CD4-positive, alpha-beta T cell treated with Interleukin-6 at 100 ng/mL for 8 hours (primary cell): ENCODE measurements around the gene RASL10B.
"Not testable (repeated sequence)": the region's sequence is repeated elsewhere in the genome, so short reads cannot be mapped to it uniquely, and the experiment has no call there.

Experiments
- DNase-seq: peaks from one replicate; pipeline ENCODE4 v3.0.0-alpha.2; 2020; ENCODE audit warnings: mixed read lengths, low spot score

The RASL10B gene, protein sequence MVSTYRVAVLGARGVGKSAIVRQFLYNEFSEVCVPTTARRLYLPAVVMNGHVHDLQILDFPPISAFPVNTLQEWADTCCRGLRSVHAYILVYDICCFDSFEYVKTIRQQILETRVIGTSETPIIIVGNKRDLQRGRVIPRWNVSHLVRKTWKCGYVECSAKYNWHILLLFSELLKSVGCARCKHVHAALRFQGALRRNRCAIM

DNA sequence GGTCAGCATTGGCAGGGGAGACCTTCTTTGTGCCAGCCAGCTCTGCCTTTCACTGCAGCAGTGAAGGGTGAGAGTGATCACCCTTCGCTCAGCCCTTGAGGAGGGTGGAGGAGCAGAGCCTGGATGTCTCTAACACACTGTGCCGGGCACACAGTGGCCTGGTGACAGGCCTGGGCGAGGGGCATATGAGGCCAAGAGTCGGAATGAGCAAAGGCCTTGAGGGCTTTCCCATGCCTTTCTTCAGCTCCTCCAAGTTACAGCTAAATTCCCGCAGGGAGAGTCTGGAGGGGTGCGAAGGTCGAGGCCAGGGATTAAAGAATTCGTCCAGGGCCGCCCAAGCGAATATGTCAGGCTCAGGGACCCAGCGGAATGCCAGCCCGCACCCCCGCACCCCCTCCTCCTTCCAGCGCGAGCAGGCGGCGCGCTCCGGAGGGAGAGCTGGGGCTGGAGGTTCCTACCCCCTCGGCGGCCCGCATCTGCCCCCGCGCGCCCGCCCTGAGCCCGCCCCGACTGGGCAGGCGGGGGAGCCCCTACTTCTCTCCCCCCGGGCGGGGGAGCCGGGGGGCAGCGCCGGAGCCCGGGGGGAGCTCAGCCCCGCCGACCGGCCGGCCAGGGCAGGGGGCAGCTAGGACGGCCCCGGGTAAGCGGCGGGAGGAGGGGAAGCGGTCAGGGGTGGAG, at the start of gene RASL10B:
TSS of gene RASL10B (plus strand) at position 401 of the 678 bp plus-strand sequence. CDS start 3,546 bp downstream, outside the sequence.
- DNase-seq = peak; percentile 35

DNA sequence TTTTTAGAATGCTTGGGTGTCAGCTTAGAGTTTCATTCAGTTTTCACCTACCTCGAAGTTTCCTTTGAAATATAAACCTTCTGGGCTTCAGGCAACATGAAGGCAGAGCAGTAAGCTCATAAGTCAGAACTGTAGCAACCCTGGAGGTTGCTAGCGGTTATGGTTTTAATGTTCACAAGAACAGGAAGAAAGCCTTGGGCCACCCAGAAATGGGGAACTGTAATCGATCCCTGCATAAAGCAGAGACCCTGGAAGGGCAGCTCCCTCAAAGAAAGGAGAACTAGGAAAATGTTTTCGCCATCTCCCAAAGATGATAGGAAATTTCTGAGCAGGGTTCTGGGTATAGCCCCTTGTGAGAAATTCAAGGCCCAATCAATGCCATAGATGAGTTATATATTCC, 47.8 kb upstream of the RASL10B start:
- no peak for DNase-seq

DNA sequence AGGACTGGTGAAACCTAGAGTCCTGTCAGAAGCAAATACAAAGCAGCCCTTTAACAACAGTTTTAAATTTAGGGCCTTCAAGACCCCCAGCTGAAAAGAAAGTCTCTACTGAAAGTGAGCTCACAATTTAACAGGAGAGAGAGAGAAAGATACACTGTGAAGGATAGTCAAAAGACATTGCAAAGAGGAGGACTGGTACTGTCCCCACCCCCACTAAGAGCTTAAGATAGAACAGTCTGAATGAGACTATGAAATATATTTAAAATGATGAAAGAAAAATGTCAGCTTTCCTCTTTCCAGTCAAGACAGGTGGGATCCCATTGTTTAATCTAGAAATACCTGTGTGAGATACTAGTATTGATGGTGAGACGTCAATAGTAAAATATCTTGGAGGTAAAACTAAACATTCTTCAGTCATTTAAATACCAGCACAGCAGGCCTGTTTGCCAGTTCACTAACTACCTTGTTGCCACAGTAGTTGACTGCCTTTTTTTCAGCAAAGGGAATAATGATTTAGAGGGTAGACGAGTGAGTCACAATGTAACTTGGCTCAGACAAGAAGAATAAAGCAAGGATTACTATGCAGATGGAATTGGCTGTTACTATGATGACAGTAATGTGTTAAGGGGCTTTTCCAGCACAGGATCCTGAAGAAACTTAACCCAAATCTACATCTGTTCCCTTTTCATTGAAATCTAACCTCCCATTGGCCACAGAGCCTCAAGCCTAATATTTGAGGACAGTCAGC, 47.2 kb upstream of the RASL10B start:
- no peak for DNase-seq

DNA sequence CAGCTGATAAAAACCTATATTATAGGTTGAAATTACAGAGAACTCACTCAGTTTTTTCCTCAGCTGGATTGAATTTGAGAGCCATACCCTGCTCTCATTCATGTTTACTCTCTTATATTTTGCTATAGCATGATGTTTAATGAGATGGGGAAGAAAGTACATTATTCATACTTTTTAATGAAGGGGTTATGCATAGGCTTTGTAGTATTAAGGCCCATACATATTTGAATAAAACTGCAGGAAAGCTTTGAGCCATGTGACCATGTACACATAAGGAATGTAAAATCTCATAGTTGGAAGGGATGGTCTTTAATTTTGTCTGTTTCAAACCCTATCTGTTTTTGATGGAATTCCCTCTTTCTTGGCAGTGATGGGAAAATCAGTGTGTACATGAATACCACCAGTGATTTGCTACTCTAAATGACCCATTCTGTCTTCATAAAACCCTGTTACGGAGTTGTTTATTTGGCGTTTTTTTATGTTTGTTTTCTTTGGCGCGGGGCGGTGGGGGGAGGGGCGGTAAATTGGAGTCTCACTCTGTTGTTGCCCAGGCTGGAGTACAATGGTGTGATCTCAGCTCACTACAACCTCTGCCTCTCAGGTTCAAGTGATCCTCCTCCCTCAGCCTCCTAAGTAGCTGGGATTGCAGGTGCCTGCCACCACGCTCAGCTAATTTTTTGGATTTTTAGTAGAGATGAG, 38.8 kb upstream of the RASL10B start:
- DNase-seq = no peak

DNA sequence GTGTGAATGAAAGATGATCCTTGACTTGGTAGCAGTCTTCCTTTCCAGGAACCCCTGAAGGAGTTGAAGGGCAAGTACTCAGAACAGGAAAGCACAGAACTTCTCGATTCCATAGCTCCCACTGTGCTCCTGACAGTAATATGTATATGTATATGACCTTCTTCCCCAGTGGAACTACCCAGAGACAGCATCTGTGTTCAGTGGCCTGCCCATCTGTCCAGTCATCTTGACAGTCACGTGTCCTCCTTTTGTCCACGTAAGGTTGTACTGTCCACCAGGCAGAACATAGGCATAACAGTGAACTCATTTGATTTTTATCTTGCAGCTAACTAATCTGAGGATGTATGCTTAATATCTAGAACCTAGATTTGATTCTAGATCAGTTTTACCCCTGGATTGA, 37.8 kb upstream of the RASL10B start:
- DNase-seq = no peak

DNA sequence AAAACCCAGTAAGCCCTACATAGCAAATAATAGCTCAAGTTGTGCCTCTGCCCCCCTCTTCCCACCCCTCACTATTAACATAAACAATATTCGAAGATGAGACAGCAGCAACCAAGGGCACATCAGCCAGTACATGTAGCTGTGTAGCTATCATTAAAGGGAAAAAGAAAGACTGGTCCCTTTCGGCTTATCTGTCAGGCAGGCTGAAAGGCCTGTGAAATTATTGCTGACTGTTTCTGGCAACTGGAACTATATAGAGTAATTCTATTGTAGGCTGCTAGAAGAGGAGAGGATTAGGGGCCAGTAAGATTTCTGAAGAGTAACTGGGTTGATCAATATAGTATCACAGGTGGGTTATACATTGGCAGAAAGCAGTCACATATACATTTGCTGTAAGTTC, 36.5 kb upstream of the RASL10B start:
- no peak for DNase-seq

DNA sequence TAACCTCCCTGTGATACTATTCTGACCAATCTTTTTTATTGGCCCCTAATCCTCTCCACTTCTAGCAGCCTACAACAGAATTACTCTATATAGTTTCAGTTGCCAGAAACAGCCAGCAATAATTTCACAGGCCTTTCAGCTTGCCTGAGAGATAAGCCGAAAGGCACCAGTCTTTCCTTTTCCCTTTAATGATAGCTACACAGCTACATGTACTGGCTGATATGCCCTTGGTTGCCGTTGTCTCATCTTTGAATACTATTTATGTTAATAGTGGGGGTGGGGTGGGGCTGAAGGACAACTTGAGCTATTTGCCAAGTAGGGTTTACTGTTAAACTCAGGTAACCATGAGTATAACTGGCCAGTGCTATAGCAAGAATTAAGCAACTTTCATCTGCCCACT, 35.8 kb upstream of the RASL10B start:
- DNase-seq = no peak

DNA sequence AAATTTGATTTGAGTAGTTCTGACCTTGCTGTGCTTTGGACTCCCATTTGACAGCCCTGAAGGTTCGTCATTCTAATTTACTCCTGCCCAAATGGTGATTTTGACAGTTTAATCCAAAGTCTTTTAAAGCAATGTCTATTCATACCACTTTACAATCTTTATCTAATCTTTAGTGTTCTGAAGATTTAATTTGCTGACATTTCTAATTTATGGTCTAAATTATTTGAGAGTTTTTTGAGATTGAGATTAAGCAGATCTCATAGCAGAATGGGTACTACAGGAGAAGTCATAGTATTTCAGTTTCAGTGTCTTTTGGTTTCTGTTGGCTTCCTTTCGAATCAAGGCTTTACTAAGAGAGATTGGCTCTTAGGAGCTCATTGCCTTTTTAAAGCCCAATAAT, 32.6 kb upstream of the RASL10B start:
- DNase-seq = no peak

DNA sequence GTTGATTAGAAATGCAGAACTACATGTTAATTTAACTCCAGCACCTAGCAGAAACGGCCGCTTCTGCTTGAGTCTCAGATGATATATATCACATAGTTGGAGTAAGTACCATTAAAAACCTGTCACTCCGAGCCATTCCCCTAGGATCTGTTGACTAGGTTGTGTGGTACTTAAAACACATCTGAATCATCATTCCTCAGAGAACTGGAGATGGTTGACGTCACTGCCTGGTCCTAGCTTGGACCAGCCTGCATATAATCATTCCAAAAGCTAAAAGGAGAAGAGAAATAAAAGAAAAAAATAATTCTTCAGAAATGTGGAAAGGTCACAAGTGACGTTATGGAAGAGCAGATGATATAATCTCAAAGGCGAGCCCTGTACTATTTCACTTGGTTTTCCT, 31.3 kb upstream of the RASL10B start:
- DNase-seq = no peak

DNA sequence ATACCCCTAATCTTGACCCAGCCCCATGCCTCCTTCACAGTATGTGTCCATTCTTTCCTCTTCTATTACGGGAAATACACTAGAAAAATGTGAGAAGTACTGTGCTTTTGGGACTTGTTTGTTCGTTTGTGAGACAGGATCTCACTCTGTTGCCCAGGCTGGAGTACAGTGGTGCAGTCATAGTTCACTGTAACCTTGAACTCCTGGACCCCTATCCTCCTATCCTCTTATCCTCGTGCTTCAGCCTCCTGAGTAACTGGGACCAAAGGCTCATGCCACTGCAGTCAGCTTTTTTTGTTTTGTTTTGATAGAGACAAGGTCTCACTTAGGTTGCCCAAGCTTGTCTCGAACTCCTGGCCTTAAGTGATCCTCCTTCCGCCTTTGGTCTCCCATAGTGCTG, 29.9 kb upstream of the RASL10B start:
- no peak for DNase-seq

DNA sequence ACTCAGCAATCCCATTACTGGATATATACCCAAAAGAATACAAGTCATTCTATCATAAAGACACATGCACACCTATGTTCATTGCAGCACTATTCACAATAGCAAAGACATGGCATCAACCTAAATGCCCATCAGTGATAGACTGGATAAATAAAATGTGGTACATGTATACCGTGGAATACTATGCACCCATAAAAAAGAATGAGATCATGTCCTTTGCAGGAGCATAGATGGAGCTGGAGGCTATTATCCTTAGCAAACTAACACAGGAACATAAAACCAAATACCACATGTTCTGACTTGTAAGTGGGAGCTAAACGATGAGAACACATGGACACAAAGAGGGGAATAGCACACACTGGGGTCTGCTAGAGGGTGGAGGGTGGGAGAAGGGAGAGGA, 28.1 kb upstream of the RASL10B start:
- DNase-seq = not testable (repeated sequence)

DNA sequence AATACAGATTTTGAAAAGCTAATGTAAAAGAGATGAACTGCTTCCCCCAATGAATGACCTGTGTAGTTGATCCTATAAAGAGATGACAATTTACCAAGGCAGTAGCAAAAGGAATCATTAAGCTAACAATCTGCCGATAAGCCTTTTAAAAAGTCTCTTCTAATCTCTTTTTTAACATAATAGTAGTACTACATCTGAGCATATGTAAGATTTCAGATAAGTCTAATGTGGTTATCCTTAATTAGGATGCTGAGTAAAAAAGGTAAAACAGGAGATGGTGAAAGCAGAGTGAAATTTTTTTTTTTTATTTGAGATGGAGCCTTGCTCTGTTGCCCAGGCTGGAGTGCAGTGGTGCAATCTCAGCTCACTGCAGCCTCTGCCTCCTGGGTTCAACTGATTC, 26.2 kb upstream of the RASL10B start:
- DNase-seq = no peak

DNA sequence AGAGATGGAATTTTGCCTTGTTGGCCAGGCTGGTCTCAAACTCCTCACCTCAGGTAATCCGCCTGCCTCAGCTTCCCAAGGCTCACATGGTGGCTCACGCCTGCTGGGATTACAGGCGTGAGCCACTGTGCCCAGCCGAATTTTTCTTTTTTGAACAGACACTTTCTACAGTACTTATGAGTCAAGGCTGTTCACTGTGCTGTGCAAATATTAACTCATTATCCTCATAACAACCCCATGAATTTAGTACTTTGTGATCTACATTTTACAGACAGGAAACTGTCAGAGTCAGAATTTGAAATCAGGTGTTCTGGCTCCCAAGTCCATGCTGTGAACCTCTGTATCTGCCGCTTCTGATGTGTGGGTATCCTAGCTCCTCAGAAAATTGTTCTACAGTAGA, 25.7 kb upstream of the RASL10B start:
- DNase-seq = no peak

DNA sequence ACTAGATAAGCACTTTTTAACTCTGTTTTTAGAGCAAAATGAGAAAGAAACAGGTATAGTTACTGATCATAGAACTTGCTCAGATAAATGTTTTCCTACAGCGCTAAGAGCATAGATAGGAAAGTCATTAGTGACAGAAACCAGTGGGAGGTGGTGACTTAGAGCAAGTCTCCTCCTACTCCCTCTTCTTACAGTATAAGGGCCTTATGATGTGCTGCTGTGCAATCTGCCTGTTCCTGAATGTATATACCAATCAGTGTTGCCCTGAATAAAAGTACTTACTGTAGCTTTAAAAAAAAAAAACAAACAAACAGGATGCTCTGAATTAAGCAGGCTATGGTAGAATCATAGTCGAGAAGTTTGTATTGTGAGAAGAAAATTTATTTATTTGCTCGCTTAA, 23.3 kb upstream of the RASL10B start:
- DNase-seq = no peak

DNA sequence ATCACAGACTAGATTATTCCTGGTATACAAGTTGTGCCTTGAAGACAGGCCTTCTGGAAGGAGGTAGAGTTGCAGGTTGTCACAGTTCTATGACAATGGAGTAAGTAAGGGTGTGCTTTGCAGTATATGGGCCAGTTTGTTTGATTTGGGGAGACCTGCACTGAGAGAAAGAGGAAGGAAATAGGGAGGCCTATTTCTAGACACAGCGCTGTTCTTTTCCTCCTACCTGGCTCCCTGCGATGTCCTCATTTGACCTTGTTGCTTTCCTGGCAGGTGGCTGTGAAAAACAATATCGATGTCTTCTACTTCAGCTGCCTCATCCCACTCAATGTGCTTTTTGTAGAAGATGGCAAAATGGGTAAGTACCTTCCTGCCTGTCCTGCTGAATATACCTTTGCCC, 22.5 kb upstream of the RASL10B start:
- no peak for DNase-seq

DNA sequence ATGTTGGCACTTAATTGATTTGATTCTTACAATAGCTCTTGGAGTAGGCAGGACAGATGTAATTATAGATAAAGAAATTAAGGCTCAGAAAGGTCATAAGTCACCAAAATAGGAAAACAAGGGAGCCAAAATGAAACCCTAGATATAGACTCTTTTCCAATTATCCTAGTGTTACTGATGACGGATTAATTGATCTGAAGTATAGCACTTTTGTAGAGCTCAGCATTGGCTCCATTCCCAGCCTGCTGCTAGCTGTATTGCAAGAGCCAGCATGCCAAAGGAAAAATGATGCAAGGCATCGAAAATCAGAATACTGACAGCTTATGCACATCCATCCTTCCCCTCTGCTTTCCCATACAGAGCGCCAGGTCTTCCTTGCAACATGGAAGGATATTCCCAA, 21.6 kb upstream of the RASL10B start:
- no peak for DNase-seq

DNA sequence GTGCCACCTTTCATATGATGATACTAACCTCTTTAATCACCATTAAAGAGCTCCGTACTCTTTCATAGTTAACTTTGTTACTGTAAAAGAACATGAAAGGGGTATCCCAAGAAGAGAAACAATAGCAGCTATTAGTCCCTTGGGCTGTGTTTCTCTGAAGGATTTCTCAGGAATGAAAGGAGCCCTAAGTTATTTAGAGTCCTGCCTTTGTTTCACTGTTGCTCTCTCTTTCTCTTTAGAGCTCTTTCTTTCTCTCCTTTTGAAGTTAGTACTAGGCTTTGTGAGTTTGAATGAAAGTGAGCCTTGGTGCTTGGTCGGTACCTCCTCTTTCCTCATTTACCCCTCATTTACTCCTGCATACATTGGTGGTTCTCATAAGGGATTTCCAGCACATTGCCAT, 20.5 kb upstream of the RASL10B start:
- DNase-seq = no peak

DNA sequence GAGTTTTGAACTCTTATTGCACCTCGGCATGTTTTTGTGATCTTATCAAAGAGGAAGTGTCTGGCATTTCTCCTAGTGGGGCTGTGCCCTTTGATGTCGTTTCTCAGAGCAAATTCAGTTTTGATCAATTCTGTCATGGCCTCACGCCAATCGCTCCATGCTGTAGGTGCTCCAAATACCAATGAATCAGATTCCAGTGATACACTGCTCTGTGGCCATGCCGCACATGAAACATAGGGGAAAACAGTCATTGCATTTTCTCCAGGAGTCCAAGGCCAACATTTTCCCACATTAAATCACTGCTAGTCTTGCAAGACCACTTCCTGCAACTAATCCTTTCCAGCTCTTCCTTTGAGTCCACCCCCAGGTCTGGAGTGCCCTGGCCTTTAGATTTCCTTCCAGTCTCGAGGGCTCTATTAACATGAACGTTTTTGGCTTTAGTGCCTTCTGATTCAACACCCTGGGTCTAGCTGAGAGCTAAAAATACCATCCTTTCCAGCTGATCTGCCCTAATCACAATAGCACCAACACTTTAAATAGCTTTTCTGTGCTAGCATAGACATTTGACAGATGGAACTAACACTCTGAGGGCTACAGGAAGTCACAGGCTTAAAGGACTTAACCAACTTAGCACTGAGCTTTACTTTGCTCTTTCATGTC, 18.2 kb upstream of the RASL10B start:
- DNase-seq = no peak

DNA sequence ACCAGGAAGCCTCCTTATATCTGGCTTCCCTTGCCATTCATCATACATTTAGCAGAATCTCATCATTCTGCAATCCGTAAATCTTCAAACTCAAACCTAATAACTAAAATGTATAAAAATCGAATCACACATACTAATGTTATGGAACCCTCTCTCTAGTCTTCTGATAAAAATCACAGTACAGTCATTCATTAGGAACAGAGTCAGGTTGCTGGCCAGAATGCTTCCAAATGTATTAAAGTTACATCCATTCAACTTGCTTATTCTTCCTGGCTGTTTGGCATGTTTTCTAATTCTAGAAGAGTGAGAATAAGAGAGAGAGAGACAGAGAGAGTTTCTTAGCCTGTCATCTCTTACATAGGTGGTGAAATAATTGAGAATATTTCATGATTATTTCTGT, 16.5 kb upstream of the RASL10B start:
- DNase-seq = no peak

DNA sequence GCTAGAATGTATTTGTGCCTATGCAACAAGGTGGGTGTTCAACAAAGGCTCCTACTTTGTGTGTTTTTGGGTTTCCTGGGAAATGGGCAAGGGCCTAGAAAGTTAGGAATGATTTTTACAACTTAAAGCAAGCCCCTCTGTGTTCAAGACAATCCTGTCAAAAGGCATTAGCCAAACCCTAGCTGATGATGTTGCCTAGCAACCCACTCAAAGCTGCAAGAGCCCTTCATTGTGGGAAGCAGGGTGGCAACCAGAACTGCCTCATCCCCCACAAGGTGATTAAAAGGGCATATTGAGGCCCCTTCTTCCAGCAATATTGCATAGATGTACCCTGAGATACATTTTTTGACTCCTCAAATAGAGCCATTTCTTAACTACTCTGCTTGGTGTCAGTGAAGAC, 16.0 kb upstream of the RASL10B start:
- DNase-seq = no peak

DNA sequence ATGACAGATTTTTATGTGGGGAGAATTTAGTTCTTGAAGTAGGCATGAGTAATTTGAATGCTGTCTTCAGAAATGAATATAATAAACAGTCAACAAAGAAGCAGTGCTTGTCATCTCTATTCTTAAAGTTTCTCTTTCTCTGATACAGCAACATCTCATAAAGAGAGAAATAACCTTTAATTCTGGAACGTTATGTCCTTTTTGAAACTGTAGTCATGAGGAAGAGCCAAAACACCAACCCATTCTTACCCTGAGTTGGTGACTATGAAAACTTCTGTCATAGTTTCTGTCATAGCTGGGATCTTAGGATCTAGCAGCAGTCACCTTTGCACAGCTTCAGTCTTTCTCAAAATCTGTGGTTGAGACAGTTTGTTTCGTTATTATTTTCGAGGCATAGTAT, 15.3 kb upstream of the RASL10B start:
- no peak for DNase-seq

DNA sequence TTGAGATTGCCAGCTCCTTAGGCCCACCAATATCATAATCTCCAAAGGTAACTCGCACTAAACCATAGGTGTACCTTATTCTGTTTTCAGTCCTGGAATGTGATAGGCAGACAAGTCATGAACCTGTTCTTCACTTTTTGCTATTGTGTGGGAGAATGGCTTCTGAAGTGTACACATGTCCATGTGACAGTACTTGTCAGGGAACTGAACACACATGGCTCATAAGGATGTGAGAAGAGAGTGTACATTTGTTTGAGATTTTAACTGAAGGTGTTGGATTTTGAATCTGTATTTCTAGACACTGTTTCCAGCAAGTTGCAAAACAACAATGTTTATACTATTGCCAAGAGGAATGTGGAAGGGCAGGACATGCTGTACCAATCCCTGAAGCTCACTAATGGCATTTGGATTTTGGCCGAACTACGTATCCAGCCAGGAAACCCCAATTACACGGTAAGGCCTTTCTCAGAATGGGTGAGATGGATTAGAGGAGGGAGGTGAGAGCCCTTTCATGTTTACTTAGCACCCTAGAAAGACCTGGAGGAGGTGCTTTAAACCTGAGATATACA, 14.5 kb upstream of the RASL10B start:
- DNase-seq = no peak
